Measurements from ENCODE around the gene DUSP8. TPM values are rescaled to one million over a fixed set of nuclear protein-coding genes. Genes with fewer than 3 reads are reported as not detected.

The DUSP8 gene
- total RNA-seq, 1 donor from 2014 or later = 2.4 TPM

GRCh38 chr11:1540074-1540473 lies 32.0 kb downstream of the DUSP8 start:
- intact Hi-C loops (cut with micrococcal nuclease) = loop anchor here (10.0 kb wide), 1 partner anchor 85 kb away; the partner anchor contains the start of genes KRTAP5-4 and KRTAP5-5
- H3K9me3 Mint-ChIP-seq = no peaks in the 10 kb centered on the region
- no peaks in the 10 kb centered on the region for H3K4me1 Mint-ChIP-seq (ENCODE audit: low read depth)
- no peak overlapping the region for H3K4me3 Mint-ChIP-seq
- DNase-seq (ENCODE audit: low spot score) = no peak
- H3K27ac Mint-ChIP-seq = no peak overlapping the region
- H3K27me3 Mint-ChIP-seq (ENCODE audit: insufficient read depth) = peaks cover 2% of the 10 kb centered on the region
- H3K36me3 Mint-ChIP-seq (ENCODE audit: low read depth) = peaks cover 5% of the 10 kb centered on the region

DNA sequence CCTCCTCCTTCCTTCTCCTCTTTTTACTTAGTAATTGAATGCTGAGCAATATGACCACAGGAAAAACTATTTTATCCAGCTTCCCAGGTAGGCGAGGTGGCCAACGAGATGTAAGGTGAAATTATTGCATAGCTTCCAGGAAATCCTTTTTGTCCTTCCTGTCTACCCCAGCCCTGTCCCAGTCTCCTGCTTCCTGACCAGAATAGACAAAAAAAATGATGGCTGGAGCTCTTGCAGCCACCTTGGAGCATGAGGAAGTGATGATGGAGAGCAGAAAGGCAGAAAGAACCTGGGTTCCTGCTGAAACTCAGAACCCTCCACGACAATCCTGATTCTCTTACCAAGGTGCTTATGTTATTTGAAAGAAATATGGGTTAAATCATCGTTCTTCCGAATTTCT lies 33.9 kb downstream of the DUSP8 start:
- peaks cover 7% of the 10 kb centered on the region for H3K36me3 Mint-ChIP-seq (ENCODE audit: low read depth)
- no peak overlapping the region for H3K4me3 Mint-ChIP-seq
- H3K4me1 Mint-ChIP-seq (ENCODE audit: low read depth) = no peaks in the 10 kb centered on the region
- no peak for DNase-seq (ENCODE audit: low spot score)
- no peak overlapping the region for H3K27ac Mint-ChIP-seq
- H3K9me3 Mint-ChIP-seq = no peaks in the 10 kb centered on the region
- H3K27me3 Mint-ChIP-seq (ENCODE audit: insufficient read depth) = no peaks in the 10 kb centered on the region
- intact Hi-C loops (cut with micrococcal nuclease) = no loop called here

- Mint-ChIP-seq H3K4me3 (no peak overlapping the region), H3K27me3 (ENCODE audit: insufficient read depth) (no peaks in the 10 kb centered on the region), H3K27ac (no peak overlapping the region), H3K4me1 (ENCODE audit: low read depth) (no peaks in the 10 kb centered on the region), H3K36me3 (ENCODE audit: low read depth) (peaks cover 9% of the 10 kb centered on the region), H3K9me3 (no peaks in the 10 kb centered on the region)
- intact Hi-C loops (cut with micrococcal nuclease) = no loop called here
- no peak for DNase-seq (ENCODE audit: low spot score)
Observed at GRCh38 chr11:1536065-1536843, 35.8 kb downstream of the DUSP8 start.

DNA sequence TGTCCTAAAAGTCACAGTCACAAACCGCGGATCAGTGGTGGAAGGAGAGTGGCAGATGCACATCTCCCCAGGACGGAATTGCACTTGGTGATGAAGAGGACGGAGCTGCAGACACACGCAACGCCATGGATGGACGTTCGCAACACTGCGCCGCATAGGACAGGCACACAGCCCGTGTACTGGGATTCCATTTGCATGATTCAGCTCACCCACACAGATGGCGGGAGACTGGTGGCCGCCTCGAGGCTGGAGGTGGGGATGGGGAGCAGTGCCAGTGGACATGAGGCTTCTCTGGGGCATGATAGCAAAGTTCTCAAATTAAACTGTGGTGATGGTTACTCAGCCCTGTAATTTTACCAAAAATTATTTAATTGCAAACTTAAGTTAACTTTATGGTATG lies 37.4 kb downstream of the DUSP8 start:
- intact Hi-C loops (cut with micrococcal nuclease) = no loop called here
- DNase-seq (ENCODE audit: low spot score) = no peak
- no peaks in the 10 kb centered on the region for H3K27me3 Mint-ChIP-seq (ENCODE audit: insufficient read depth)
- H3K4me1 Mint-ChIP-seq (ENCODE audit: low read depth) = no peaks in the 10 kb centered on the region
- no peak overlapping the region for H3K4me3 Mint-ChIP-seq
- no peak overlapping the region for H3K27ac Mint-ChIP-seq
- peaks cover 9% of the 10 kb centered on the region for H3K36me3 Mint-ChIP-seq (ENCODE audit: low read depth)
- H3K9me3 Mint-ChIP-seq = no peaks in the 10 kb centered on the region

DNA sequence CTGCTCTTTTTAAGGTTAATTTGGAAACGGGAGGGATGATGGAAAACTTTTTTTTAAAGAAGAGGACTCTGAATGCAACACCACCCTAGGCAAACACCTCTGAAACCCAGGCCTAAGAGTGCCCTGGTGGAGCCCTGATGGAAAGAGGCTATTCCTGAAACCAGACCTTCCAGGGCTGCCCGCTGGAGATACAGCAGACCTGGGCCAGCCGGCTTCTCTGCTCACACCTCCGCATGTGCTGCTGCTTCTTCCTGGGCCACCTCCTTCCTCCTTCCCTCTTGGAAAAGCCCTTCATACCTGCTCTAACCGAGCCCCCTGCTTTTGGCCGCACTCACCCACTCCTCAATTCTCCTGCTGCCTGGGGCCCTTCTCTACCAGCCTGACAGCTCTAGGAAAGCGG lies 37.9 kb downstream of the DUSP8 start:
- peaks cover 9% of the 10 kb centered on the region for H3K36me3 Mint-ChIP-seq (ENCODE audit: low read depth)
- DNase-seq (ENCODE audit: low spot score) = no peak
- no peaks in the 10 kb centered on the region for H3K27me3 Mint-ChIP-seq (ENCODE audit: insufficient read depth)
- no peaks in the 10 kb centered on the region for H3K9me3 Mint-ChIP-seq
- no peak overlapping the region for H3K4me3 Mint-ChIP-seq
- no peaks in the 10 kb centered on the region for H3K4me1 Mint-ChIP-seq (ENCODE audit: low read depth)
- no peak overlapping the region for H3K27ac Mint-ChIP-seq
- intact Hi-C loops (cut with micrococcal nuclease) = no loop called here

- Mint-ChIP-seq H3K27me3 (ENCODE audit: insufficient read depth) (no peaks in the 10 kb centered on the region), H3K9me3 (no peaks in the 10 kb centered on the region), H3K36me3 (ENCODE audit: low read depth) (peaks cover 9% of the 10 kb centered on the region), H3K27ac (no peak overlapping the region), H3K4me3 (no peak overlapping the region), H3K4me1 (ENCODE audit: low read depth) (no peaks in the 10 kb centered on the region)
- DNase-seq (ENCODE audit: low spot score) = no peak
- intact Hi-C loops (cut with micrococcal nuclease) = no loop called here
Observed at GRCh38 chr11:1533342-1533725, 38.7 kb downstream of the DUSP8 start.

GRCh38 chr11:1532606-1533341 lies 39.3 kb downstream of the DUSP8 start:
- intact Hi-C loops (cut with micrococcal nuclease) = no loop called here
- Mint-ChIP-seq H3K4me3 (no peak overlapping the region), H3K9me3 (no peaks in the 10 kb centered on the region), H3K36me3 (ENCODE audit: low read depth) (peaks cover 9% of the 10 kb centered on the region), H3K27ac (no peak overlapping the region), H3K27me3 (ENCODE audit: insufficient read depth) (no peaks in the 10 kb centered on the region), H3K4me1 (ENCODE audit: low read depth) (no peaks in the 10 kb centered on the region)
- DNase-seq (ENCODE audit: low spot score) = no peak

GRCh38 chr11:1532014-1532586 lies 40.0 kb downstream of the DUSP8 start:
- H3K36me3 Mint-ChIP-seq (ENCODE audit: low read depth) = peaks cover 9% of the 10 kb centered on the region
- intact Hi-C loops (cut with micrococcal nuclease) = no loop called here
- H3K27me3 Mint-ChIP-seq (ENCODE audit: insufficient read depth) = no peaks in the 10 kb centered on the region
- no peak overlapping the region for H3K4me3 Mint-ChIP-seq
- H3K9me3 Mint-ChIP-seq = no peaks in the 10 kb centered on the region
- DNase-seq (ENCODE audit: low spot score) = no peak
- H3K27ac Mint-ChIP-seq = no peak overlapping the region
- no peaks in the 10 kb centered on the region for H3K4me1 Mint-ChIP-seq (ENCODE audit: low read depth)

DNA sequence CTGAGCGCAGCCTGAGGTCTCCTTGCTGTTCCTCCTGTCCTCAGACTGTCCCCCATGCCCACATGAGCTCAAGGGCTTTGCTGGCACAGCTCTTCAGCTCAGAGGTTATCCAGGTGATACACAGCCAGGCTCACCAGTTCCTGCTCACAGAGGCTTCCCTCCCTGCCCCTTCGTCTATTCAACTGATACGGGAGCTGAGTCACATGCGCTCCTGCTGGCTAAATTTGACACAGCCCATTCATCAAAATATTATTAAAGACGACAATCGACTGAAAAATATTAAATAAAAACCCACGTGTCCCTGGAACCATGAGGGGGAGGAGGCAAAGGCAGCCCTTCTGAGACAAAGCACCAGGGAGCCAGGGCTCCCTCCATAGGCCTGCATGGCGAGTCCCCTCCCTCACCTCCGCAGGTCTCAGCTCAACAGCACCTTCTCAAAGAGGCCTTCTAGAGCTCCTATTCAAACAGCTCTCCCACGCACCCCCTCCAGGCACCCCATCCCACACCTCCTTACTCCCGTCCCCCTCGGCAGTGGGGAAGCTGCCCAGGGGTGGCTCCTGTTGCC lies 40.5 kb downstream of the DUSP8 start:
- no peak for DNase-seq (ENCODE audit: low spot score)
- Mint-ChIP-seq H3K36me3 (ENCODE audit: low read depth) (peaks cover 9% of the 10 kb centered on the region), H3K27ac (no peak overlapping the region), H3K9me3 (no peaks in the 10 kb centered on the region), H3K4me1 (ENCODE audit: low read depth) (no peaks in the 10 kb centered on the region), H3K4me3 (no peak overlapping the region), H3K27me3 (ENCODE audit: insufficient read depth) (no peaks in the 10 kb centered on the region)
- intact Hi-C loops (cut with micrococcal nuclease) = no loop called here

- no peak for DNase-seq (ENCODE audit: low spot score)
- Mint-ChIP-seq H3K9me3 (no peaks in the 10 kb centered on the region), H3K36me3 (ENCODE audit: low read depth) (peaks cover 6% of the 10 kb centered on the region), H3K4me1 (ENCODE audit: low read depth) (no peaks in the 10 kb centered on the region), H3K27me3 (ENCODE audit: insufficient read depth) (no peaks in the 10 kb centered on the region), H3K4me3 (no peak overlapping the region), H3K27ac (no peak overlapping the region)
- intact Hi-C loops (cut with micrococcal nuclease) = no loop called here
Observed at GRCh38 chr11:1530686-1531448, 41.2 kb downstream of the DUSP8 start.

DNA sequence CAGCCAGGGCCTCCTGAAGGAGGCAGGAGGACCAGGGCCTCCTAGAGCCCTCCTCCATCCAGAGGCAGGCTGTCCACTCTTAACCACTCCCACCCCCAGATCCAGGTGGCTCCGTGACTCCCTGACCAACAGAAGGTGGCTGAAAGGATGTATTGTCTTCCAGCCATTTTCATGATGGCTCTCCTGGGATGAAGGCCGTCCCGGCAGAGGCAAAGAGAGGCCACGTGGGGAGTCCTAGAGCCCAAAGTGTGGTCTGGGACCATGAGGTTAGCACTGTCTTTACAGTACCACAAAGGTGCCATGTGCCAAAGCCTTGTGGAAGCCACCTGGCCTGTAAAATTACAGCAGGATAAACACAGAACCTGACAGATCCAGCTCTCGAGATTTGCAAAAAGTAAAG lies 42.3 kb downstream of the DUSP8 start:
- Mint-ChIP-seq H3K36me3 (ENCODE audit: low read depth) (peaks cover 2% of the 10 kb centered on the region), H3K9me3 (no peaks in the 10 kb centered on the region), H3K27me3 (ENCODE audit: insufficient read depth) (no peaks in the 10 kb centered on the region), H3K27ac (no peak overlapping the region), H3K4me1 (ENCODE audit: low read depth) (no peaks in the 10 kb centered on the region), H3K4me3 (no peak overlapping the region)
- intact Hi-C loops (cut with micrococcal nuclease) = no loop called here
- no peak for DNase-seq (ENCODE audit: low spot score)

DNA sequence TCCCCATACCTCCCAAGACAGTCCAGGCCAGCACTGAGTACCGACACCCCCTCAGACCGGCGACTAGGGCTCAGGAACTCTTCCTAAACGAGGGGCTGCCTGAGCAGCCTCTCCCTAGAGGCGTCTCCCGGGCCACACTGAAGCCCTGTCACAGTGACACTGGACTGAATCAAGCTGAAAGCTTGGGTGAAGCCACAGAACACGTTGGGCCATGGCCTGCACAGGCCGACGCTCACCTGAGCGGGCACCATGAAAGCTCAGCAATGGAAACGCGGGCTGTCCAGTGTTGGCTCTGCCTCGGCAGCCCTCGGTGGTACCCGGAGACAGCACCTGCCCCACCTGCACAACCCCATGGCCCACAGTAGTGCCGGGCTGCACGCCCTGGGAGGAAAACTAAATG lies 42.8 kb downstream of the DUSP8 start:
- no peak overlapping the region for H3K4me3 Mint-ChIP-seq
- peaks cover 2% of the 10 kb centered on the region for H3K36me3 Mint-ChIP-seq (ENCODE audit: low read depth)
- no peak overlapping the region for H3K27ac Mint-ChIP-seq
- H3K9me3 Mint-ChIP-seq = no peaks in the 10 kb centered on the region
- H3K4me1 Mint-ChIP-seq (ENCODE audit: low read depth) = no peaks in the 10 kb centered on the region
- intact Hi-C loops (cut with micrococcal nuclease) = no loop called here
- no peaks in the 10 kb centered on the region for H3K27me3 Mint-ChIP-seq (ENCODE audit: insufficient read depth)
- no peak for DNase-seq (ENCODE audit: low spot score)

Measured in activated T-helper 1 cell treated with anti-CD3 and anti-CD28 coated beads, Interleukin-12 subunit alpha, Interleukin-12 subunit beta, Interleukin-2, Interleukin-4 antibody, amounts not matched to agents 30 ng/mL and 10 ng/mL and 1 ng/mL, durations not matched to agents 14 hours and 24 hours and 36 hours (primary cell).